22Rv1 (cell line): ENCODE results near the gene CARD9.
"Not testable (repeated sequence)": the region's sequence is repeated elsewhere in the genome, so short reads cannot be mapped to it uniquely, and the experiment has no call there.

Source experiments
- ZFX ChIP-seq: fragments of 450-650 bp; IDR thresholded peaks from 2 replicates; pipeline ENCODE4 v1.6.1; 2017; ENCODE audit warnings: antibody characterized with exemption, borderline replicate concordance
- TF ChIP-seq, protein P1 (sequence below): fragments of 450-650 bp; IDR thresholded peaks from 2 replicates; pipeline ENCODE4 v1.5.1; 2017; ENCODE audit warnings: mild to moderate bottlenecking

DNA sequence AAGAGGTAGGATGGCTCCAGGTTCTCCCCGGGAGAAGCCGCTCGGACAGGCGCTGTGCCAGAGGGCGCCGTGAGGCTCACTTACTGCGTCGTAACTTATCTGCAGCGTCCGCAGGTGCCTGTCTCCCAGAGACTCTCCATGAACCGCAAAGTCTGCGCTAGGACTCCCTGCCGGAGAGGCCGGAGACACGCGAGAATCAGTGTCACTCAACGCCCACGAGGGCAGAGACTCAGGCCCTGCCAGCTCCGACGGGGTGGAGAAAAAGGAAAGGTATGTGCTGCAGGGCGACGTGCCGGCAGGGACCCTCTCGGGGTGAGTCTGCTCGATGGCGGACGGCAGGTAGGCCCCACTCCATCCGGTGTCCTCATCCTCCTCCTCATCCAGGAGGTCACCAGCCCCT, 33.6 kb upstream of the CARD9 start:
- TF ChIP-seq, protein P1, sequence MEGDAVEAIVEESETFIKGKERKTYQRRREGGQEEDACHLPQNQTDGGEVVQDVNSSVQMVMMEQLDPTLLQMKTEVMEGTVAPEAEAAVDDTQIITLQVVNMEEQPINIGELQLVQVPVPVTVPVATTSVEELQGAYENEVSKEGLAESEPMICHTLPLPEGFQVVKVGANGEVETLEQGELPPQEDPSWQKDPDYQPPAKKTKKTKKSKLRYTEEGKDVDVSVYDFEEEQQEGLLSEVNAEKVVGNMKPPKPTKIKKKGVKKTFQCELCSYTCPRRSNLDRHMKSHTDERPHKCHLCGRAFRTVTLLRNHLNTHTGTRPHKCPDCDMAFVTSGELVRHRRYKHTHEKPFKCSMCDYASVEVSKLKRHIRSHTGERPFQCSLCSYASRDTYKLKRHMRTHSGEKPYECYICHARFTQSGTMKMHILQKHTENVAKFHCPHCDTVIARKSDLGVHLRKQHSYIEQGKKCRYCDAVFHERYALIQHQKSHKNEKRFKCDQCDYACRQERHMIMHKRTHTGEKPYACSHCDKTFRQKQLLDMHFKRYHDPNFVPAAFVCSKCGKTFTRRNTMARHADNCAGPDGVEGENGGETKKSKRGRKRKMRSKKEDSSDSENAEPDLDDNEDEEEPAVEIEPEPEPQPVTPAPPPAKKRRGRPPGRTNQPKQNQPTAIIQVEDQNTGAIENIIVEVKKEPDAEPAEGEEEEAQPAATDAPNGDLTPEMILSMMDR = not testable (repeated sequence)
- not testable (repeated sequence) for TF ChIP-seq ZFX
